Adipocyte (in vitro differentiated cells): ENCODE results near the gene AP1S1.
"Not testable (repeated sequence)": the region's sequence is repeated elsewhere in the genome, so short reads cannot be mapped to it uniquely, and the experiment has no call there.

Source experiments
- DNase-seq: peaks from one replicate; pipeline ENCODE4 v3.0.0-alpha.2; 2015; ENCODE audit warnings: low read depth
- H3K27me3 ChIP-seq: replicated peaks from 2 replicates; pipeline ENCODE4 v1.7.0; 2013; ENCODE audit warnings: mild to moderate bottlenecking, low read length, moderate library complexity; ENCODE audit not compliant: control insufficient read depth, insufficient read depth
- H3K36me3 ChIP-seq: 2 replicates; pipeline ENCODE4 v1.7.0; 2013; ENCODE audit warnings: low read length, mild to moderate bottlenecking, moderate library complexity; ENCODE audit not compliant: control insufficient read depth, insufficient read depth, severe bottlenecking
- H3K4me1 ChIP-seq: 2 replicates; pipeline ENCODE4 v1.7.0; 2013; ENCODE audit warnings: mild to moderate bottlenecking, low read length, moderate library complexity; ENCODE audit not compliant: control insufficient read depth, insufficient read depth
- H3K4me3 ChIP-seq: 2 replicates; pipeline ENCODE4 v1.7.0; 2013; ENCODE audit warnings: mild to moderate bottlenecking, low read length, moderate library complexity
- H3K9ac ChIP-seq: 2 replicates; pipeline ENCODE4 v1.7.0; 2013; ENCODE audit warnings: mild to moderate bottlenecking, low read length, moderate library complexity
- H3K9me3 ChIP-seq: 2 replicates; pipeline ENCODE4 v1.7.0; 2013; ENCODE audit warnings: mild to moderate bottlenecking, low read length, moderate library complexity; ENCODE audit not compliant: control insufficient read depth

Gene AP1S1

GRCh38 chr7:101198476-101198875 is 44.2 kb downstream of the AP1S1 start:
- H3K9me3 ChIP-seq, result no peaks in the 10 kb centered on the region
- no peak for DNase-seq
- H3K27me3 ChIP-seq, result peaks cover 30% of the 10 kb centered on the region
- peaks cover 3% of the 10 kb centered on the region for H3K4me1 ChIP-seq
- no peaks in the 10 kb centered on the region for H3K36me3 ChIP-seq
- no peak overlapping the region for H3K9ac ChIP-seq
- H3K4me3 ChIP-seq, result no peak overlapping the region

DNA sequence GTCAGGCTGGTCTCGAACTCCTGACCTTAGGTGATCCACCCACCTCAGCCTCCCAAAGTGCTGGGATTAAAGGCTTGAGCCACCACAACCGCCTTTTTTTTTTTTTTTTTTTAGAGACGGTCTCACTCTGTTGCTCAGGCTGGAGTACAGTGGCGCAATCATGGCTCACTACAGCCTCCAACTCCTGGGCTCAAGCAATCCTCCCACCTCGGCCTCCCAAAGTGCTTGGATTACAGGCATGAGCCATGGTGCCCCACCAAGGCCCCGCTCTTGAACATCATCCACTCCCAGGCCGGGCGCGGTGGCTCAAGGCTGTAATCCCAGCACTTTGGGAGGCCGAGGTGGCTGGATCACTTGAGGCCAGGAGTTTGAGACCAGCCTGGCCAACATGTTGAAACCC is 45.2 kb downstream of the AP1S1 start:
- H3K4me1 ChIP-seq, DNase-seq, H3K9me3 ChIP-seq, H3K36me3 ChIP-seq, H3K9ac ChIP-seq, H3K4me3 ChIP-seq: not testable (repeated sequence)
- H3K27me3 ChIP-seq, result peaks cover 30% of the 10 kb centered on the region

DNA sequence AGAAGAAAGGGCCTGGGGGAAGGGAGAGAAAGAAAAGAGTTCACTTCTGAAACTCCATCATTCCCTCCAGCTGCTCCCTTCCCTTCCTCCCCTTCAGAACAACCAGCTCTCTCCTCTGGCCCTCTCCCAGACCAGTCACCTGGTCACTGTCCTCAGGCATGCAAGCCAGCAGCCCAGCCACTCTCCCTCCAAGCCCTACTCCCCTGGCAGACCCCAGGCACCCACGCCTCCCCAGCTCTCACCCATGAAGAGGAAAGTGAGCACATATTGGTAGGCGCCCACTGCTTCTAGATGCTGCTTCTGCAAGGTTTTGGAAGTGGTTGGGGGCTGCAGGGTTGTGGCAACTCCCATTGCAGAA is 46.2 kb downstream of the AP1S1 start:
- H3K27me3 ChIP-seq, result peaks cover 27% of the 10 kb centered on the region
- no peaks in the 10 kb centered on the region for H3K9me3 ChIP-seq
- H3K9ac ChIP-seq, result no peak overlapping the region
- no peak overlapping the region for H3K4me3 ChIP-seq
- H3K36me3 ChIP-seq, result no peaks in the 10 kb centered on the region
- peaks cover 3% of the 10 kb centered on the region for H3K4me1 ChIP-seq
- DNase-seq, result no peak

- no peak for DNase-seq
- H3K36me3 ChIP-seq, result peaks cover 4% of the 10 kb centered on the region
- no peak within 1 kb of the TSS for H3K9ac ChIP-seq
- no peaks in the 10 kb centered on the region for H3K9me3 ChIP-seq
- peaks cover 3% of the 10 kb centered on the region for H3K4me1 ChIP-seq
- no peak within 1 kb of the TSS for H3K4me3 ChIP-seq
- peaks cover 27% of the 10 kb centered on the region for H3K27me3 ChIP-seq
Observed at GRCh38 chr7:101200862-101201599, 46.8 kb downstream of the AP1S1 start, which contains the start of gene MOGAT3. Gene MOGAT3, minus strand, starts transcription at chr7:101201036. Its CDS starts 182 bp downstream, at chr7:101200854.

DNA sequence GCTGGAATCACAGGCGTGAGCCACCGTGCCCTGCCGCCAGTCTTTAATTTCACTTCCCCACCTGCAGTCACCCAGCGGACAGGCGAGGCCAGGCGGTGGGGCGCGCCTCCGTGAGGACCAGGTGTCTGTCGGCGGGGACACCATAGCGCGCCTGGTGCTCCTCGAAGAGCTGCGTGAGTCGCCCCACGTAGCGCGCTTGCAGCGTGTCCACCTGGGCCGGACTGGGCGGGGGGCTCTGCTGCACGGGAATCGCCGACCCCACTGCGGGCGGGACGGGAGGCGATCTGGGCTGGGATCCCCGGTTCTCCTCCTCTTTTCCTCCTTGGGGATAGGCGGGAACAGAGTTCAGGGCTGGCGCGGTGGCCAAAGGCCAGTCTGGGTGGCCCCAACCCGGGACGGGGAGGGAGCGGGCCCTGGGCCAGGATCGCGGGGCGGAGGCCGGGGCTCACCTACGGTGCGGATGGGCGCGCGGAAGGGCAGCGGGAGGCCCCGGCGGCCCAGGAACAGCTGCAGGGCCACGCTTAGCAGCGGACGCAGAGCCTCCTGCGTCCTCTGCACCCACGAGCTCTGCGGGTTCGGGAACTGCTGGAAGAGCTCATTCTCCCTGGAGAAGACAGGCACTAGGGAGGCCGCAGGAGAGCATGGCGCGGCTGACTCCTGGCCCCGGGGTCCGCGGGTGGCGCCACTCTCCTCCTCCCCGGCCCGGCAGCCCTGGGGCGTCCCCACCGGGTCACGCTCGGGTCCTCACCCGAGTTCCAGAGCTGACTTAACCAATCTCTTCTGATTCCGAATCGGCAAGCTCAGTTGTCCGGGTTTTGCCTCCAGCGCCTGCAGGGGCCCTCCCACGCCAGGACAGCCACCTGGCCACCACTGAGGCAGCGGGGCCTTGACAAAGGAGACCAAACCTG is 47.7 kb downstream of the AP1S1 start:
- DNase-seq, result peak; percentile 3
- Histone ChIP-seq H3K36me3 (peaks cover 10% of the 10 kb centered on the region), H3K27me3 (peaks cover 27% of the 10 kb centered on the region), H3K4me3 (no peak overlapping the region), H3K9ac (no peak overlapping the region), H3K4me1 (peaks cover 3% of the 10 kb centered on the region), H3K9me3 (no peaks in the 10 kb centered on the region)

- no peak overlapping the region for H3K4me3 ChIP-seq
- no peak overlapping the region for H3K9ac ChIP-seq
- H3K4me1 ChIP-seq, result peaks cover 3% of the 10 kb centered on the region
- peaks cover 27% of the 10 kb centered on the region for H3K27me3 ChIP-seq
- H3K9me3 ChIP-seq, result no peaks in the 10 kb centered on the region
- no peak for DNase-seq
- peaks cover 15% of the 10 kb centered on the region for H3K36me3 ChIP-seq
Observed at GRCh38 chr7:101202603-101202918, 48.3 kb downstream of the AP1S1 start.

DNA sequence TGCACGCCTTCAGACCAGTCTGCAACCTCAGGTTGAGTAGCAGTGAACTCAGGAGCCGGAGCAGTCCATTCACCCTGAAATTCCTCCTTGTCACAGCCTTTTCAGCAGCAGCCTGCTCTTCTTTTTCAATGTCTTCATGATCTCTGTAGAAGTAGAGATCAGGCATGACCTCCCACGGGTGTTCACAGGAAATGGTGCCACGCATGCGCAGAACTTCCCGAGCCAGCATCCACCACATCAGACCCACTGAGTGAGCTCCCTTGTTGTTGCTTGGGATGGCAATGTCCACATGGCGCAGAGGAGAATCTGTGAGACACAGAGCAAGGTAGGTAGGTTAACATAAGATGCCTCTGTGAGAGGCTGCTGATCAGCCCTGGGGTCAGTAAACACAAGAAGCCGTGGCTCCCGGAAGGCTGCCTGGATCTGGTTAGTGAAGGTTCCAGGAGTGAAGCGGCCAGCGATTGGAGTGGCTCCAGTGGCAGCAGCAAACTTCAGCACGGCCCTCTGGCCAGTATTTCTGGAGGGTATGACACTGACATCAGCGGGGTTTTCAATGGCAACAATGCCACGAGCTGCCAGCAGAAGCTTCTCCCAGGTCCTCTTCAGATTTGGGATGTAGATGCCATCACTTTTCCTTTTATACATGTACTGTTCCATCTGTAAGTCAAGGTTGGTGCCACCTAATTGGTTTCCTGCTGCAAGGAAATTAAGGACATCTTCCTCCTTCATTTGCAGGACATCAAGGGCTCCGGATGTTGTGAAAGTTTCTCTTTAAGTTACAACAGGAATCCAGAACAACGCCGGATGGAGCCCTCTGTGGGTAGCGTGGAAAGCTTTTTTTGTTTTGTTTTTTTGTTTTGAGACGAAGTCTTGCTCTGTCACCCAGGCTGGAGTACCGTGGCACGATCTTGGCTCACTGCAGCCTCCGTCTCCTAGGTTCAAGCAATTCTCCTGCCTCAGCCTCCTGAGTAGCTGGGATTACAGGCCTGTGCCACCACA is 49.8 kb downstream of the AP1S1 start:
- not testable (repeated sequence) for H3K9me3 ChIP-seq, DNase-seq, H3K4me3 ChIP-seq, H3K9ac ChIP-seq, H3K4me1 ChIP-seq
- Histone ChIP-seq H3K27me3 (peaks cover 20% of the 10 kb centered on the region), H3K36me3 (peaks cover 26% of the 10 kb centered on the region)

GRCh38 chr7:101205901-101206664 is 51.8 kb downstream of the AP1S1 start:
- no peak overlapping the region for H3K9ac ChIP-seq
- no peaks in the 10 kb centered on the region for H3K9me3 ChIP-seq
- no peak overlapping the region for H3K4me3 ChIP-seq
- no peak for DNase-seq
- H3K27me3 ChIP-seq, result peaks cover 8% of the 10 kb centered on the region
- peaks cover 44% of the 10 kb centered on the region for H3K36me3 ChIP-seq
- H3K4me1 ChIP-seq, result peaks cover 3% of the 10 kb centered on the region

- peaks cover 49% of the 10 kb centered on the region for H3K36me3 ChIP-seq
- no peak overlapping the region for H3K9ac ChIP-seq
- no peak overlapping the region for H3K4me3 ChIP-seq
- H3K27me3 ChIP-seq, result peaks cover 4% of the 10 kb centered on the region
- H3K9me3 ChIP-seq, result no peaks in the 10 kb centered on the region
- peaks cover 2% of the 10 kb centered on the region for H3K4me1 ChIP-seq
- DNase-seq, result no peak
Observed at GRCh38 chr7:101206665-101207042, 52.4 kb downstream of the AP1S1 start.

GRCh38 chr7:101207459-101207858 is 53.2 kb downstream of the AP1S1 start:
- no peaks in the 10 kb centered on the region for H3K9me3 ChIP-seq
- H3K9ac ChIP-seq, result no peak overlapping the region
- no peak overlapping the region for H3K4me3 ChIP-seq
- no peaks in the 10 kb centered on the region for H3K4me1 ChIP-seq
- no peak for DNase-seq
- no peaks in the 10 kb centered on the region for H3K27me3 ChIP-seq
- peaks cover 57% of the 10 kb centered on the region for H3K36me3 ChIP-seq
